ENCODE data around the gene PRKAG1. TPM values are rescaled to one million over a fixed set of nuclear protein-coding genes. Genes with fewer than 3 reads are reported as not detected.

The PRKAG1 gene
- total and polyA plus RNA-seq, 10 of the 15 experiments (the other 5 are each of a cell fraction or from before 2014, with no cell fraction given) = 44.5 to 91.6 (median 60.9) TPM

- TF ChIP-seq BCL3 (IDR thresholded peaks at IDR 0.05; ENCODE audit: borderline replicate concordance, insufficient read depth, low read depth, low read length, poor library complexity, severe bottlenecking) (no peak), RAD51 (IDR thresholded peaks at IDR 0.05) (peak; percentile 66; the same call in 1 of the 2 replicates), CREB1 (IDR thresholded peaks at IDR 0.05; ENCODE audit: low read depth) (peak; percentile 97), NR2C2 (IDR thresholded peaks at IDR 0.05; ENCODE audit: borderline replicate concordance, control insufficient read depth, insufficient read length, low read depth) (no peak), USF2 (IDR thresholded peaks at IDR 0.05; ENCODE audit: borderline replicate concordance, low read depth, low read length) (no peak), LARP7 (IDR thresholded peaks at IDR 0.05) (peak; percentile 86), KLF5 (IDR thresholded peaks at IDR 0.05; ENCODE audit: partially characterized antibody) (peak; percentile 61), POLR2AphosphoS5 (IDR thresholded peaks at IDR 0.05; ENCODE audit: low read length) (peak; percentile 56; the same call in 1 of the 2 replicates), PAX8 (IDR thresholded peaks at IDR 0.05) (0 out of 2 replicates have a peak, but pooled peaks have one; percentile 34), TBL1XR1 (IDR thresholded peaks at IDR 0.05; ENCODE audit: low read depth, low read length) (peak; percentile 44; the same call in 1 of the 2 replicates), RAD21 (IDR thresholded peaks at IDR 0.05; ENCODE audit: insufficient read depth, low read depth, low read length) (no peak), CHD4 (IDR thresholded peaks at IDR 0.05) (no peak), ZNF24 (IDR thresholded peaks at IDR 0.05) (0 out of 2 replicates have a peak, but pooled peaks have one; percentile 26), ZSCAN29 (IDR thresholded peaks at IDR 0.05) (peak; percentile 61; the same call in 1 of the 2 replicates), ZNF384 (IDR thresholded peaks at IDR 0.05; ENCODE audit: borderline replicate concordance, low read depth, low read length) (no peak), POLR2AphosphoS2 (IDR thresholded peaks at IDR 0.05; ENCODE audit: low read depth, low read length) (peak; percentile 62; the same call in 1 of the 2 replicates), HCFC1 (IDR thresholded peaks at IDR 0.05; ENCODE audit: low read length) (peak; percentile 70), CUX1 (IDR thresholded peaks at IDR 0.05; ENCODE audit: insufficient replicate concordance, low read depth, low read length) (no peak), RELB (IDR thresholded peaks at IDR 0.05; ENCODE audit: low read depth) (peak; percentile 98), EZH2 (IDR thresholded peaks at IDR 0.05; ENCODE audit: borderline replicate concordance, control insufficient read depth, low read depth, low read length) (no peak)
Measured at GRCh38 chr12:49060237-49061156, 41.9 kb upstream of the PRKAG1 start, which contains the start of gene KMT2D (continued).

Measured in GM12878 (cell line).